Nephron progenitor cell (in vitro differentiated cells): ENCODE data around the gene RALY.

ENCODE experiments used
- DNase-seq: peaks from one replicate; pipeline ENCODE4 v3.0.0; 2021
- H3K27ac Mint-ChIP-seq: 2 replicates; pipeline ENCODE4 v1.8.0; 2021; ENCODE audit warnings: mild to moderate bottlenecking, moderate library complexity, mixed read lengths
- H3K27me3 Mint-ChIP-seq: 2 replicates; pipeline ENCODE4 v1.8.0; 2021; ENCODE audit warnings: mild to moderate bottlenecking, low read depth, mixed read lengths; ENCODE audit not compliant: poor library complexity
- H3K36me3 Mint-ChIP-seq: 2 replicates; pipeline ENCODE4 v1.8.0; 2021; ENCODE audit warnings: low read depth, mixed read lengths
- H3K4me1 Mint-ChIP-seq: 2 replicates; pipeline ENCODE4 v1.8.0; 2021; ENCODE audit warnings: mixed read lengths
- H3K4me3 Mint-ChIP-seq: 2 replicates; pipeline ENCODE4 v1.8.0; 2021; ENCODE audit warnings: mild to moderate bottlenecking, moderate library complexity, mixed read lengths
- H3K9me3 Mint-ChIP-seq: 2 replicates; pipeline ENCODE4 v1.8.0; 2021; ENCODE audit warnings: mild to moderate bottlenecking, moderate library complexity, mixed read lengths
- CTCF ChIP-seq: fragments of 200-600 bp; sonication (generic); IDR thresholded peaks from 2 replicates; pipeline ENCODE4 v1.5.0; 2021; ENCODE audit warnings: antibody characterized with exemption

The RALY gene

GRCh38 chr20:34102342-34102741 lies 108.6 kb downstream of the RALY start:
- Mint-ChIP-seq H3K9me3 (no peaks in the 10 kb centered on the region), H3K27ac (peak overlapping the region; percentile 10), H3K4me3 (no peak overlapping the region), H3K36me3 (peaks cover 87% of the 10 kb centered on the region), H3K4me1 (peaks cover 3% of the 10 kb centered on the region), H3K27me3 (no peaks in the 10 kb centered on the region)
- TF ChIP-seq CTCF = no peak
- DNase-seq = no peak

GRCh38 chr20:34104059-34104458 lies 110.3 kb downstream of the RALY start:
- no peak for DNase-seq
- Mint-ChIP-seq H3K27ac (peak overlapping the region; percentile 13), H3K27me3 (no peaks in the 10 kb centered on the region), H3K9me3 (no peaks in the 10 kb centered on the region), H3K4me1 (peaks cover 19% of the 10 kb centered on the region), H3K4me3 (no peak overlapping the region), H3K36me3 (peaks cover 76% of the 10 kb centered on the region)
- TF ChIP-seq CTCF = no peak

DNA sequence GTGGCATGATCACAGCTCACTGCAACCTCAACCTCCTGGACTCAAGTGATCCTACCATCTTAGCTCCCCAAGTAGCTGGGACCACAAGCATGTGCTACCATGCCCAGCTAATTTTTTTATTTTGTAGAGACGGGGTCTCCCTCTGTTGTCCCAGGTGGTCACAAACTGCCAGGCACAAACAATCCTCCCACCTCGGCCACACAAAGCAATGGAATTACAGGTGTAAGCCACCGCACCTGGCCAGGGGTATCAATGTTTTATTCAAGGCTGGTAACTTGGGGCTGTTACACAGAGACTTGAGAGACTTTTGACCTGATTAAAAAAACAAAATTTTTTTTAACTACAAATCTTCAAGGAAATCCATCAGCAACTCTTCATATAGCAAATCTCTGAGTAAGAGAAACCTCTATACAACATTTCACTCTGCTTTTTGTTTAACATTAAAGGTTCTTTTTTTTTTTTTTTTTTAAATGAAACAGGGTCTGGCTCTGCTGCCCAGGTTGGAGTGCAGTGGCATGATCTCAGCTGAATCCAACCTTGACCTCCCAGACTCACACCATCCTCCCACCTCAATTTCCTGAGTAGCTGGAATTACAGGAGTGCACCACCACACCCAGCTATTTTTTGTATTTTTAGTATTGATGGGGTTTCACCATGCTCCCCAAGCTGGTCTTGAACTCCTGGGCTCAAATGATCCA lies 112.4 kb downstream of the RALY start:
- no peaks in the 10 kb centered on the region for H3K9me3 Mint-ChIP-seq
- H3K4me3 Mint-ChIP-seq = no peak overlapping the region
- H3K4me1 Mint-ChIP-seq = peaks cover 39% of the 10 kb centered on the region
- peaks cover 69% of the 10 kb centered on the region for H3K36me3 Mint-ChIP-seq
- no peak for DNase-seq
- no peak for TF ChIP-seq CTCF
- H3K27ac Mint-ChIP-seq = peak overlapping the region; percentile 41
- no peaks in the 10 kb centered on the region for H3K27me3 Mint-ChIP-seq

DNA sequence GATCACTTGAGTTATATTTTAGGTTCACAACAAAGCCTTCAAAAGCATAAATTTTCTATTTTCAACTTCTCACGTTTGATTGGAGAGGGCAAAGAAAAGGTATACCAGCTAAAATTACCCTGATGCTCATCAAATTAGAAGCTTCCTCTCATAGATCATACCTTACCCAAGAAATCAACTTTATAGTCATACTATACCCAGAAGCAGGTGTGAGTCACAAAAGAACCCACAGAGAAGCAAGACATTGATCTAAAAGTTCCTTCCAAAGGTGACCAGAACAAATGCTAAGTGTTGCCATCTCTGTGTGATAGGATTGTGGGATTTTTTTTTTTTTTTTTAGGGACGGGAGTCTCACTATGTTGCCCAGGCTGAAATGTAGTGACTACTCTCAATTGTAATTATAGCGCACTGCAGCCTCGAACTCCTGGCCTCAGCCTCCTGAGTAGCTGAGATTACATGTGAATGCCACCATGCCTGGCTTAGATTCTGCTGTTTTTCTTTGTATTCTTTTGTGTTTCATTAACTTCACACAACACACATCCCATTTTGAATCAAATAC lies 115.0 kb downstream of the RALY start:
- H3K9me3 Mint-ChIP-seq = no peaks in the 10 kb centered on the region
- TF ChIP-seq CTCF = no peak
- H3K4me3 Mint-ChIP-seq = peak overlapping the region; percentile 24
- no peak overlapping the region for H3K27ac Mint-ChIP-seq
- peaks cover 47% of the 10 kb centered on the region for H3K4me1 Mint-ChIP-seq
- peaks cover 6% of the 10 kb centered on the region for H3K27me3 Mint-ChIP-seq
- peaks cover 46% of the 10 kb centered on the region for H3K36me3 Mint-ChIP-seq
- DNase-seq = no peak

DNA sequence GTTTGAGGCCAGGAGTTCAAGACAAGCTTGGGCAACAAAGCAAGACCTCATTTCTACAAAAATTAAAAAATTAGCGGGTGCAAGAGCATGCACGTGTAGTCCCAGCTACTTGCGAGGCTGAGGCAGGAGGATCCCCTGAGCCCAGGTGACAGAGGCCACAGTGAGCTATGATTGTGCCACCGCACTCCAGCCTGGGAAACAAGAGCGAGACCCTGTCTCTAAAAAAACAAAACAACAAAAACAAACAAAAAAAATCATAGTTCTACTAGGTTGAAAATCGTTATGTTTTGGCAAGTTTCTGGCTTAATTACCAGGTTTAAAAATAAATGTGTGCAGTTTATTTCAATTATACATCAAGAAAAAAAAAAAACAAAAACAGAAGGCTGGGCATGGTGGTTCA lies 115.7 kb downstream of the RALY start:
- TF ChIP-seq CTCF = no peak
- Mint-ChIP-seq H3K36me3 (peaks cover 39% of the 10 kb centered on the region), H3K9me3 (no peaks in the 10 kb centered on the region), H3K4me1 (peaks cover 47% of the 10 kb centered on the region), H3K27ac (no peak overlapping the region), H3K4me3 (peak overlapping the region; percentile 63), H3K27me3 (peaks cover 9% of the 10 kb centered on the region)
- DNase-seq = no peak
